ENCODE results near the gene POLE2. TPM values are rescaled to one million over a fixed set of nuclear protein-coding genes. Genes with fewer than 3 reads are reported as not detected.
A peak's percentile ranks its signal among the peaks of the same experiment; 100 is the strongest.

POLE2 gene
- total and polyA plus RNA-seq, 2 of the 13 experiments (the other 11 are each of a cell fraction or from before 2014, with no cell fraction given): 16.6 to 37.0 TPM

GRCh38 chr14:49598485-49599300, 89.3 kb downstream of the POLE2 start, which contains the start of gene LRR1 (continued):
- TF ChIP-seq TEAD2 (CRISPR knock-in tag; IDR thresholded peaks at IDR 0.05) (no peak), E2F5 (CRISPR knock-in tag; conservative IDR thresholded peaks at IDR 0.05) (peak; percentile 99), FIP1L1 (IDR thresholded peaks at IDR 0.05; ENCODE audit: borderline replicate concordance, insufficient read depth, low read depth, low read length) (peak; percentile 79; the same call in 1 of the 2 replicates), NFRKB (IDR thresholded peaks at IDR 0.05) (peak; percentile 34; the same call in 1 of the 2 replicates), MAFG (CRISPR knock-in tag; IDR thresholded peaks at IDR 0.05) (0 out of 2 replicates have a peak, but pooled peaks have one; percentile 7), IKZF4 (CRISPR knock-in tag; IDR thresholded peaks at IDR 0.05; ENCODE audit: borderline replicate concordance, low read depth, not compliant biosample characterization) (peak; percentile 84), SNAPC2 (CRISPR knock-in tag; IDR thresholded peaks at IDR 0.05) (no peak; the same call in 1 of the 2 replicates), ZNF235 (CRISPR knock-in tag; IDR thresholded peaks at IDR 0.05; ENCODE audit: borderline replicate concordance) (no peak), JUNB (CRISPR knock-in tag; IDR thresholded peaks at IDR 0.05; ENCODE audit: borderline replicate concordance) (no peak), ZNF512 (CRISPR knock-in tag; IDR thresholded peaks at IDR 0.05) (no peak), ATAD3A (CRISPR knock-in tag; IDR thresholded peaks at IDR 0.05) (no peak), ZNF776 (CRISPR knock-in tag; IDR thresholded peaks at IDR 0.05) (peak; percentile 93), ZBTB7B (CRISPR knock-in tag; IDR thresholded peaks at IDR 0.05) (no peak; the same call in 1 of the 2 replicates), AKAP8 (CRISPR knock-in tag; IDR thresholded peaks at IDR 0.05) (no peak; the same call in 1 of the 2 replicates), MAFF (IDR thresholded peaks at IDR 0.05; ENCODE audit: low read depth, low read length) (no peak), ZNF44 (CRISPR knock-in tag; IDR thresholded peaks at IDR 0.05) (peak; percentile 66; the same call in 1 of the 2 replicates), KAT8 (CRISPR knock-in tag; IDR thresholded peaks at IDR 0.05) (peak; percentile 88)
- TF ChIP-seq, protein P1, sequence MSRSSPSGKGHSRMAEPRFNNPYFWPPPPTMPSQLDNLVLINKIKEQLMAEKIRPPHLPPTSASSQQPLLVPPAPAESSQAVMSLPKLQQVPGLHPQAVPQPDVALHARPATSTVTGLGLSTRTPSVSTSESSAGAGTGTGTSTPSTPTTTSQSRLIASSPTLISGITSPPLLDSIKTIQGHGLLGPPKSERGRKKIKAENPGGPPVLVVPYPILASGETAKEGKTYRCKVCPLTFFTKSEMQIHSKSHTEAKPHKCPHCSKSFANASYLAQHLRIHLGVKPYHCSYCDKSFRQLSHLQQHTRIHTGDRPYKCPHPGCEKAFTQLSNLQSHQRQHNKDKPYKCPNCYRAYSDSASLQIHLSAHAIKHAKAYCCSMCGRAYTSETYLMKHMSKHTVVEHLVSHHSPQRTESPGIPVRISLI (CRISPR knock-in tag; IDR thresholded peaks at IDR 0.05; ENCODE audit: borderline replicate concordance): no peak
- TF ChIP-seq, protein P2, sequence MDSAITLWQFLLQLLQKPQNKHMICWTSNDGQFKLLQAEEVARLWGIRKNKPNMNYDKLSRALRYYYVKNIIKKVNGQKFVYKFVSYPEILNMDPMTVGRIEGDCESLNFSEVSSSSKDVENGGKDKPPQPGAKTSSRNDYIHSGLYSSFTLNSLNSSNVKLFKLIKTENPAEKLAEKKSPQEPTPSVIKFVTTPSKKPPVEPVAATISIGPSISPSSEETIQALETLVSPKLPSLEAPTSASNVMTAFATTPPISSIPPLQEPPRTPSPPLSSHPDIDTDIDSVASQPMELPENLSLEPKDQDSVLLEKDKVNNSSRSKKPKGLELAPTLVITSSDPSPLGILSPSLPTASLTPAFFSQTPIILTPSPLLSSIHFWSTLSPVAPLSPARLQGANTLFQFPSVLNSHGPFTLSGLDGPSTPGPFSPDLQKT (CRISPR knock-in tag; IDR thresholded peaks at IDR 0.05; ENCODE audit: borderline replicate concordance): 0 out of 2 replicates have a peak, but pooled peaks have one; percentile 26
- TF ChIP-seq, protein P3, sequence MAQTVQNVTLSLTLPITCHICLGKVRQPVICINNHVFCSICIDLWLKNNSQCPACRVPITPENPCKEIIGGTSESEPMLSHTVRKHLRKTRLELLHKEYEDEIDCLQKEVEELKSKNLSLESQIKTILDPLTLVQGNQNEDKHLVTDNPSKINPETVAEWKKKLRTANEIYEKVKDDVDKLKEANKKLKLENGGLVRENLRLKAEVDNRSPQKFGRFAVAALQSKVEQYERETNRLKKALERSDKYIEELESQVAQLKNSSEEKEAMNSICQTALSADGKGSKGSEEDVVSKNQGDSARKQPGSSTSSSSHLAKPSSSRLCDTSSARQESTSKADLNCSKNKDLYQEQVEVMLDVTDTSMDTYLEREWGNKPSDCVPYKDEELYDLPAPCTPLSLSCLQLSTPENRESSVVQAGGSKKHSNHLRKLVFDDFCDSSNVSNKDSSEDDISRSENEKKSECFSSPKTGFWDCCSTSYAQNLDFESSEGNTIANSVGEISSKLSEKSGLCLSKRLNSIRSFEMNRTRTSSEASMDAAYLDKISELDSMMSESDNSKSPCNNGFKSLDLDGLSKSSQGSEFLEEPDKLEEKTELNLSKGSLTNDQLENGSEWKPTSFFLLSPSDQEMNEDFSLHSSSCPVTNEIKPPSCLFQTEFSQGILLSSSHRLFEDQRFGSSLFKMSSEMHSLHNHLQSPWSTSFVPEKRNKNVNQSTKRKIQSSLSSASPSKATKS (CRISPR knock-in tag; IDR thresholded peaks at IDR 0.05): 0 out of 2 replicates have a peak, but pooled peaks have one; percentile 38
